Activated T-helper 1 cell treated with Interleukin-2 at 50 U/mL for 16 hours (primary cell): ENCODE data around the gene NKX3-2.

Experiments
- DNase-seq: peaks from one replicate; pipeline ENCODE4 v3.0.0-alpha.2; 2020; ENCODE audit warnings: low read depth

NKX3-2 gene

GRCh38 chr4:13498469-13498868, 45.8 kb downstream of the NKX3-2 start:
- no peak for DNase-seq

- DNase-seq, result no peak
These were observed 47.7 kb downstream of the NKX3-2 start for GRCh38 chr4:13496605-13497004.

DNA sequence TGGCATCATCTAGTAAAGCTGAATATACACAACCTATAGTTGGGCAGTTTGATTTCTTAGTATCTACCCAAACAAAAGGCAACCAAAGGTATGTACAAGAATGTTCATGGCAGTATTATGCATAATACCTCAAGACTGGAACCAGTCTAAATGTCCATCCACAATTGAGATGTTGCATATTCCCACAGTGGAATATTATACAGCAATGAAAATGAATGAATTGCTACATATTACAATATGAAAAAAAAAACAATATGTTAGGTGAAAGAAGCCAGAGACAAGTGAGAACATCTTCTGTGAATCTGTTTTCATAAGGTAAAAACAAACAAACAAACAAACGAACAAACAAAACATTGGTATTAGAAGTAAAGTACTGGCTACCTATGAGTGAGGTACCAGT, 48.6 kb downstream of the NKX3-2 start:
- no peak for DNase-seq

GRCh38 chr4:13493793-13494192, 50.5 kb downstream of the NKX3-2 start:
- no peak for DNase-seq

- DNase-seq, result no peak
These were observed 51.6 kb downstream of the NKX3-2 start for GRCh38 chr4:13492747-13493146.
